ENCODE measurements around the gene MRPL42.
"Not testable (repeated sequence)": the region's sequence is repeated elsewhere in the genome, so short reads cannot be mapped to it uniquely, and the experiment has no call there.

MRPL42 gene

DNA sequence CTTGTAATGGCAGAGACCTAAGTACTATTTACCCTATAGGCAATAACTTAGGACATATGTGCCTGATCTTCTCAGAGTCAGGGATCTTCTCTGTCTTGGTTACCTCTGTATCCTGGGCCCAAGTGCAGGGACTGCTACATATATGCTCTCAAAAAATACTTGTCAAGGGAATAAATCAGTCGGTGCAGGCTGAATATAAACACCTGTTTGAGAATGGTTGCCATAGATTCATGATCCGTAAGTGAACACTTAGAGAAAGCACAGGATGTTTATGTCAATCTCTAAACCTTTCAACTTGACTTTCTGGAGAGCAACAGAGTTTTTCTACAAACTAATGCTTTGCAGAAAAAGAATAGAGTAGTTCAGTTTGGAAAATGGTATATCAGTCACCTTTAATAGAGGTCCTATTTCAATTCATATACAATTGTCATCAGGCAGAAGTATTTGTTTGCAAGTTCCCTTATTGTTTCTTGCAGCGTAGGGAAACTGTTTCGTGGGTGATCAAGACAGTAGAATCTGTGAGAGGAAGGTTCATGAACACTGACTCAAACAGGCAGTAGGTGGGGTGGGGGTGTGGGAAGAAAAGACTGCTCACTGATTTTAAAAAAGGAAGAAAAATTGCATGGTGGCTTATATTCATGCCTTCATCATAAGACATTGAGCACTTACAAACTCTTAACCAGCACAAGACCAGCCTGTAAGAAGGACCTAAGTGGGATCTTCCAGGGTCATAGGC, 19.6 kb upstream of the MRPL42 start:
- peak; percentile 45 for DNase-seq

DNA sequence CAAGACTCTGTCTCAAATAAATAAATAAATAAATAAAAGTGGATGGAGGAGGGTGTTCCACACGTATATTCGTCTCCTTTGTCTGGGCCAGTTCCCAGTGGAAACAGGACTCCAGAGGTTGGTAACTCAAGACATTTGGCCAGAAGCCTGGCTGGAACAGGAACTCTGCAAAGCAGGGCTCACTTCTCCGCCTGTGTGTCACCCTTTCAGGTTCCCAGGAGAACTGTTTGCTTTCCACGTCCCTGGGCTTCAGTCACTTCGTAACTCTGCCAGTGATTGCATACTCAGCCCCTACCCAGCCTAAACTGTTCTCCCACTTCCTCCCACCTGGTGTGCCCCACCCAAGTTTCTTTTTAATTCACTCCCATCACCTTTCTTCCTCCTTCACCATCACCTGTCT, 18.5 kb upstream of the MRPL42 start:
- no peak for DNase-seq

DNA sequence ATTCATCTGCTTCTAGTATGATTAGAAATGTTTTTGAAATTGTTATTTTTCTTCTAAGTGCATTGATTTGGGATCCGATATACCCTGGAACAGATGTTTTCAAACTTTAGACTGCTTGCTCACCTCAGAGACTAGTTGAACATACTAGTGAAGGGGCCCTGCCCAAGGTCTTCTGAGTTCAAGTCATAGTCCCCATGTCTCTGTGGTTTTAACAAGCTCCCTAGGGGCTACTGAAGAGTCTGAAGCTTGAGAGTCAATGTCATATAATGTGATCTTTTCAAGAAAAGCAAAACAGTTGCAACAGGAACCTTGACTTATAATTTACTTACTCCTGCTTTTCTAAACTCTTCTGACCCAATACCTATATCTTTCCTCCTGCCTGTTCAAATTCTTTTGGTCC, 18.0 kb upstream of the MRPL42 start:
- DNase-seq, result no peak

DNA sequence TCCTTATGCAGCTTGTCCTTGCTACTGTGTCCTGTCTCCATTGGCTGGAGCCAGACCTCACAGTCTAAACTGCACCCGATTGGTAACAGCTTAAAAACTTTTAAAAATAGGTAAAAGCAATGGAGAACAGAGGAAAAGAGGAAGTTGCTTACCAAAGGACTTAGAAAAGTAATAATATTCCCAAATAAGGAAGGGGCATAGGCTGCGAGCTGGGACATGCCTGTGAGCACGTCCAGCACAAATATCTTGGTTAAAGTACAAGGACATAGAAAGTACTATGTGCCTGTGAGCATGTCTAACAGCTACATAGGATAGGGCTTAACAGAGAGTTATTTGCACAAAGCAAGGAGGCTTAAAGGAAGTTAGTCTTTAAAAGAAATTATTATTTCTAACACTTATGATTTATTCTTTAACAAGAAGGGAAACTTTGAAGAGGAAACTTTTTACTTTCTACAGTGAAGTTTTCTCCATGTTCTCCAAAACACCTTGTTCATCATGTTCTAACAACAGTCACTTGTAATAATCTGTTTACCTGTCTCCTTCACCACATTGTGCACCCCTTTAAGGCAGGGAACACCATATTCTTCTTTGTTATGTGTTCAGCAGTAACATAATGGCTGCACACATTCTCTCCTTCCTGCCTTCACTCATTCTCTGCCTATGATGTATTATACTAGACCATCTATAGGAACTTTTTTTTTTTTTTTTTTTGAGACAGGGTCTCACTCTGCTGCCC, 15.7 kb upstream of the MRPL42 start:
- DNase-seq, result no peak

DNA sequence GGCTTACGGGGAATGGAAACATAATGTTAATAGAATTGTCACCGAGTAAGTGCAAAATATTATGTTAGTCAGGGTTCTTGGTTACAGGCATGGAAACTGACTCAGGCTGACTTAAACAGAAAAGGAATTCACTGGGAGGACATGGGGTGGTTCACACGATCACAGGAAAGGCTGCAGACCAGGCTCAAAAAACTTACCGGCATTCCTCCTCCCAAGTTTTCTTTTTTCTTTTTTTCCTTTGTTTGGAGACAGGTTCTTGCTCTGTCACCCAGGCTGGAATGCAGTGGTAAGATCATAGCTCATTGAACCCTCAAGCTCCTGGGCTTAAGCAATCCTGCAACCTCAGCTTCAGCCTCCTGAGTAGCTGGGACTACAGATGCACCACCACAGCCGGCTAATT, 13.7 kb upstream of the MRPL42 start:
- no peak for DNase-seq

DNA sequence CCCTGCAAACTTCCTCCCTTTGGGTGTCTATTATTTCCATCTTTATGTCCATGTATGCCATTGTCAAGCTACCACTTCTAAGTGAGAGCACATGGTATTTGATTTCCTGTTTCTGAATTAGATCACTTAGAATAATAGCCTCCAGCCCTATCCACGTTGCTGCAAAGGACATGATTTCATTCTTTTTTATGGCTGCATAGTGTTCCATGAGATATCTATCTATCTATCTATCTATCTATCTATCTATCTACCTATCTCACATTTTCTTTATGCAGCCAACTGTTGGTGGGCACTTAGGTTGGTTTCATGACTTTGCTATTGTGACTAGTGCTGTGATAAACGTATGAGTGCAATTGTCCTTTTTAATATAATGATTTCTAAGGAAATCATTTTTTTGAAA, 11.2 kb upstream of the MRPL42 start:
- DNase-seq, result no peak

DNA sequence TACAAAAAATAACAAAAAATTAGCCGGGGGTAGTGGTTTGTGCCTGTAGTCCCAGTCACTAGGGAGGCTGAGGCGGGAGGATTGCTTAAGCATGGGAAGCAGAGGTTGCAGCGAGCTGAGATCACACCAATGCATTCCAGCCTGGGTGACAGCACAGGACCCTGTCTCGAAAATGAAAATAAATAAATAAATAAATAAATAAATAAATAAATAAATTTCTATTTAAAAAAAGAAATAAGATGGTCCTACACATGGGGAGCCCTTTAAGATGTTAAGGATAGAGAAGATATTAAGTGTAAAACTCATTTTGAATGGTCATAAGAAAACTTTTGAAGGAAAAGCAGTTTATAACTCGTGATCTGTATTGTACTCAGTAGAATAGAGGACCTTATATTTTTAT, 8.2 kb upstream of the MRPL42 start:
- DNase-seq, result no peak

DNA sequence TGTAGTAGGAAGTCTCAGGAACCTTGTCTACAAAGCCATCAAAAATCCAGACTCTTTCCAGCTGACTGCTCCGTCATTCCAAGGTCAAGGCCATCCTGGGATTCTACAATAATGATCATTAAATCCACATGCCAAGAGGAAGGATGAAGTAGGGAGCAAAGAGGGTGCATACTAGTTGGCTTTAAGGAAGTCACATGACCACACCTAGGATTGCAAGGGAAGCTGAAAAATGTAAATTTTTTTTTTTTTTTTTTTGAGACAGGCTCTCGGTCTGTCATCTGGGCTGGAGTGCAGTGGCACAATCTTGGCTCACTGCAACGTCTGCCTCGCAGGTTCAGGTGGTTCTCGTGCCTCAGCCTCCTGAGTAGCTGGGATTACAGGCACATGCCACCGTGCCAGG, 7.3 kb upstream of the MRPL42 start:
- no peak for DNase-seq

DNA sequence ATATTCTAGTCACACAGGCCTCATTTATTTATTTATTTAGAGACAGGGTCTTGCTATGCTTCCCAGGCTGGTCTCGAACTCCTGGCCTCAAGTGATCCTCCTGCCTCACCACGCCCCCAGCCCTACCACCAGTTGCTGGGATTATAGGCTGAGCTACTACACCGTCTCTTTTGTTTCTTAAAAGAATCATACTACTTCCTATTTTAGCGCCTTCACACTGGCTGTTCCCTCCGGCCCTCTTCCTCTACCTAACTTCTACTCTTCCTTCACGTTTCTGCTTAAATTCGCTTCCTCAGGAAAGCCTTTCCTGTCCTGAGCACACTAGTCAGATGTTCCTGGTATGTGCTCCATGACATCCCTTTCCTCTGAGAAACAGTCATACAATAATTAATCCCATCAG, 6.4 kb upstream of the MRPL42 start:
- DNase-seq, result no peak

DNA sequence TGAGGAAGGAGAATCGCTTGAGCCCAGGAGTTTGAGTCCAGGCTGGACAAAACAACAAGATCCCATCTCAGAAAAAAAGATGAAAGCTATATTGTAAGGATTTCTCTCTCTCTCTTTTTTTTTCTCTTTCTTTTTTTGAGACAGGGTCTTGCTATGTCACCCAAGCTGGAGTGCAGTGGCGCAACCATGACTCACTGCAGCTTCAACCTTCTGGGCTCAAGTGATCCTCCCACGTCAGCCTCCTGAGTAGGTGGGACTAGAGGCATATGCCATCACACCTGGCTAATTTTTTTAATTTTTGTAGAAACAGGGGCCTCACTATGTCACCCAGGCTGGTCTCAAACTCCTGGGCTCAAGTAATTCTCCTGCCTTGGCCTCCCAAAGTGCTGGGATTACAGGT, 5.8 kb upstream of the MRPL42 start:
- DNase-seq, result no peak

DNA sequence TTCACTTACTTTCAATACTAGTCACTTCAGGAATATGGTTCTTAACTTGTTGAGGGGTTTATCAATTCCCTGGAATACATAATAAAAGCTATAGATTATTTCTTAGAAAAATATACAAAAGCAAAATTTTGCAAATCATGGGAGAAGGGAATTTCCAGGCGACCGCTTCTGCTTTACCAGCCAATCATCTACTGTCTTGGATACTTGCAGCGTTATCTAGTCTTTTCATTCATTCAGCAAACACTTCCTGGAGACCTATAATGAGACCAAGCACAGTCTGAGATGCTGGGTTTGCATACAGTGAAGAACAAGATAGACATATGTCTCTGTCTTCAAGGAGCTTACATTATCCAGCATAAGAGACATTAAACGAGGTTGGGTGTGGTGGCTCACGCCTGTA, 1.5 kb upstream of the MRPL42 start:
- DNase-seq, result no peak

DNA sequence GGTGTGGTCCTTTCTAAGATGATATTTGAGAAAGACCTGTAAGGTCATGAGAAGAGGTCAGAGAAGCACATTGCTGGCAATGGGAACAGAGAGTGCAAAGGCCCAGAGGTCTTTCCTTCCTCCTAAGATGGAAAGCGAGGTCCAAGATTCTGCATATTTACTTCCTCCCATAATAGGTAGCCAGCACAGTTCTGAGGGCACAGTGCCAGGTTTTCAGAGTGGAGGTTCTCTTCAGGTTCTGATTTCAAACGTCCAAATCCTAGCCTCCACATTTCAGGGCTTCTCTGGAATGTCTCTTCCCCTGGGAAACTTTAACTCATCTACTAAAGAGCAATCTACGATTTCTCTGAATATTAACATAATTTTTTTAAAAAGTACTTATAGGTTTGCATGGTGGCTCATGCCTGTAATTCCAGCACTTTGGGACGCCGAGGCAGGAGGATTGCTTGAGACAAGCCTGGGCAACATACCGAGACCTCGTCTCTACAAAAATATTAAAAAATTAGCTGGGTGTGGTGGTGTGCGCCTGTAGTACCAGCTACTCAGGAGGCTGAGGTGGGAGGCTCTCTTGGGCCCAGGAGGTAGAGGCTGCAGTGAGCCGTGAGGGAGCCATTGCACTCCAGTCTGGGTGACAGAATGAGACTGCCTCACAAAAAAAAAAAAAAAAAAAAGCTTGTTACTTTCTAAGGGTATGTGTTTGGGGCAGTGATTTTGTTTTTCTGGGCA, 526 bp upstream of the MRPL42 start:
- no peak for DNase-seq

DNA sequence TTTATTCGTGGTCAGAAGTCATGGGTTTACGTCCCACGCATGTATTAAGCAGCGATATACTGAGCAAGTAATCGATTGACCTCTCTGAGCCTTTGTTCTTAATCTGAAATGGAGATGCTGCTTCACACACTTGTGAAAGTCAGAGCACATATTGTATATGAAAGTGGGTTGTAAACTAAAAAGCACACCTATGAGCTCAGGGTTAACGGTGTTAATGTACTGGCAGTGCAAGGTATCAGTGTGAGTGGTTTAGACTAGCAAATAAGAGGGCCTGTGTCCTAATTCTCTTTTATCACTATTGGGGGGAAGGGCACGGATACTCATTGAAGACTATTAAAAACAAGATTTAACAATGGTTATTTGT, 676 bp downstream of the MRPL42 start:
- no peak for DNase-seq

DNA sequence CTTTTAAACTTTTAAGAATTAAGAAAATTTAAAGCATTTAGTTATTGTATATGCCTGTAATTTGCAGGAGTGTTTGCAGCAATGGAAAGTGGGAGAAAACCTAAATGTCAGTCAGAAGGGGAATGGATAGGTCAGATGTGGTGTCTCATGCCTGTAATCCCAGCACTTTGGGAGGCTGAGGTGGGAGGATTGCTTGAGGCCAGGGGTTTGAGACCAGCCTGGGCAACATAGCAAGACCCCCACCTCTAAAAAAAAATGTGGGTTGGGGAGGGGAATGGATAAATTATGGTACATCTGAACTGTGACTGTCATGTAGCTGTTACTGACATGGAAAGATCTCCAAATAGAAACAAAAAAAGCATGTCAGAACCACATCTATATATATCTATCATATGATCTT, 2.1 kb downstream of the MRPL42 start:
- DNase-seq, result no peak

DNA sequence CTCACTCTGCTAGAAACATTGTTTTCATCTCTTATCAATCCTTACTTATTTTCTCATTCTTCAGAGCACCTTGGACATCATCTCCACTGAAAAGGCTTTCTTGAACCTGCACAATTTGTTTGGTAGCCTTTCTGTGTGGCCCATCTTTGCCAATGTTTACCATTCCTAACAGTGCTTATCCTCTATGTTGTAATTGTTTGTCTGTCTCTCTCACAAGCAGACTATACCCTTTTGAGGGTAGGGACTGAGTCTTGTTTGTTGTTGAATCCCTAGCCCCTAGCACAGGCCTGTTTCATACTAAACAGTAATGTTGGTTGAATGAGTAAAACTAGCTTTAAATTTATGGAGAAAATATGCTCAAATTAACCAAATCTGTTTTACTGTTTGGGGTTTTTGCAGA, 9.2 kb downstream of the MRPL42 start:
- no peak for DNase-seq

DNA sequence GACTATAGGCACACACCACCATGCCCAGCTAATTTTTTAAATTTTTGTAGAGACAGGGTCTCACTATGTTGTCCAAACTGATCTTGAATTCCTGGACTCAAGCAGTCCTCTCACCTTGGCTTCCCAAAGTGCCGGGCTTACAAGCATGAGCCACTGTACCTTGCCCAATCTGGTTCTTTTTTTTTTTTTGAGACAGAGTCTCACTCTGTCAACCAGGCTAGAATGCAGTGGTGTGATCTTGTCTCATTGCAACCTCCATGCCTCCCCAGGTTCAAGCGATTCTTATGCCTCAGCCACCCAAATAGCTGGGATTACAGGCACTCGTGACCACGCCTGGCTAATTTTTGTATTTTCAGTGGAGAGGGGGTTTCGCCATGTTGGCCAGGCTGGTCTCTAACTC, 15.4 kb downstream of the MRPL42 start:
- no peak for DNase-seq

DNA sequence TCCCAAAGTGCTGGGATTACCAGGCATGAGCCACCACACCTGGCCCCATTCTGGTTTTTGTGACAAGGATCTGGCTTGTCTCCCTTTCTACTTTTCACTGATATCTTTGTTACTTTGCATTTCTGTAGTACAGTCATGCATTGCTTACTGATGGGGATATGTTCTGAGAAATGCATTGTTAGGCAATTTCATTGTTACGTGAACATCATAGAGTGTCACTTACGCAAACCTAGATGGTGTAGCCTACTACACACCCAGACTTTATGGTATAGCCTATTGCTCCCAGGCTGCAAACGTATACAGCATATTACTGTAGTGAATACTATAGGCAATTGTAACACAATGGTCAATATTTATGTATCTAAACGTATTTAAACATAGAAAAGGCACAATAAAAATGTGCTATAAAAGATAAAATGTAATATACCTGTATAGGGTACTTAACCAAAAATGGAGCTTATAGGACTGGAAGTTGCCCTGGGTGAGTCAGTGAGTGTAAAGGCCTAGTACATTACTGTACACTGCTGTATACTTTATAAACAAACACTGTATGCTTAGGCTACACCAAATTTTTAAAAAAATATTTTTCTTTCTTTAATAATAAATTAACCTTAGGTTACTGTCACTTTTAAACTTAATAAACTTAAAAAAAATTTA, 16.0 kb downstream of the MRPL42 start:
- DNase-seq, result no peak

DNA sequence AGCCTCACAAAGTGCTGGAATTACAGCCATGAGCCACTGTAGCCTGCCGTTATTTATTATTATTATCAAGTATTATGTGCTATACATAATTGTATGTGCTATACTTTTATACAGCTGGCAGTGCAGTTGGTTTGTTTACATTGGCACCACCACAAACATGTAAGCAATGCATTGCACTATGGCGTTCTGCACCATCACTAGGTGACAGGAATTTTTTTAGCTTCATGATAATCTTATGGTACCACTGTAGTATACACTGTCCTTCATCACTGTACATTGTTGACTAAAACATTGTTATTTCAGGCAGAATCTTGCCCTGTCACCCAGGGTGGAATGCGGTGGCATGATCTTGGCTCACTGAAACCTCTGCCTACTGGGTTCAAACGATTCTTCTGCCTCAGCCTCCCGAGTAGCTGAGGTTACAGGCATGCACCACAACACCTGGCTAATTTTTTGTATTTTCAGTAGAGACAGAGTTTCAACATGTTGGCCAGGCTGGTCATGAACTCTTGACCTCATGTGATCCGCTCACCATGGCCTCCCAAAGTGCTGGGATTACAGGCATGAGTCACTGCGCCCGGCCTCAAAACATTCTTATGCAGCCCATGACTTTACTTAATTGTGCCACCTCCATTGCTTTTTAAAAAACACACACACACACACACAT, 17.1 kb downstream of the MRPL42 start:
- DNase-seq, result no peak

DNA sequence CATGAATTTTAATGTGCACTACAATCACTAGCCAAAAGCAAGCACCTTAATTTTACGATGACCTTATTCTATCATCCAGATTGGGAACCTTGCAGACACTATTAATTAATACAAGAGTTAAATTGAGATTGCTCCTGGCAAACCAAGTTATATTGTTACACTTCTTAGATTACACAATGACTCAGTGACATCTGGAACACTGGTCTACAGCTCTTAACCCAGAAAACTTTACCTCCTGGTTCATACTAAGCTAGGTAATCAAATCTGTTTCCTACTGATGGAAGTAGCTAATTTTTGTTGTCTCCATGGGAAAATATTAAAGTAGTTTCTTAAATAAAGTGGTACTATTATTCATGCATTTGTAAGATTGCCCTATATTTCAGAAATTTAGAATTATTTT, 25.5 kb downstream of the MRPL42 start:
- DNase-seq, result not testable (repeated sequence)

DNA sequence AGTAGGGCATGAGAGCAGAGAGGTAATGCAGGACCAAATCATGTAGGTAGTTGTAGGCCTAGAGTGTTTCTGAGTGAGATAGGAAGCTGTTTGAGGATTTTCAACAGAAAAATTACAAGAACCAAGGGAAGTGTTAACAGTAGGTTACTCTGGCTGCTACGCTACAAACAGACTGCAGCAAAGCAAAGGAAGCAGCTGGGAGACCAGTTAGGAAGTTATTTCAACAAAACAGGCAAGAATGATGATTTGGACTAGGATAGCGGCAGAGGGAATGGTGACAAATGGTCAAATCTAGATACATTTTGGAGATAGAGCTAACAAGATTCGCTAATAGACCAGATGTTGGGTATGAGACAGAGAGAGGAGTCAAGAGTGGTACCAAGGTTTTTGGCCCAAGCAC, 26.8 kb downstream of the MRPL42 start:
- DNase-seq, result no peak

DNA sequence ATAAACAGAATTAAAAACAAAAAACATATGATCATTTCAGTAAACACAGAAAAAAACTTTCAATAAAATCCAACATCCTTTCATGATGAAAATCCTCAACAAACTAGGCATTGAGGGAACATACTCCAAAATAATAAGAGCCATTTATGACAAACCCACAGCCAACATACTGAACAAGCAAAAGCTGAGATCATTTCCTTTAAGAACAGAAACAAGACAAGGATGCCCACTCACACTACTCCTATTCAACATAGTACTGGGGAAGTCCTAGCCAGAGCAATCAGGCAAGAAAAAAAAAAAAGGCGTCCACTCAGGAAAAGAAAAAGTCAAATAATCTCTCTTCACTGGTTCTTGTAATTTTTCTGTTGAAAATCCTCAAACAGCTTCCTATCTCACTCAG, 30.1 kb downstream of the MRPL42 start:
- no peak for DNase-seq

DNA sequence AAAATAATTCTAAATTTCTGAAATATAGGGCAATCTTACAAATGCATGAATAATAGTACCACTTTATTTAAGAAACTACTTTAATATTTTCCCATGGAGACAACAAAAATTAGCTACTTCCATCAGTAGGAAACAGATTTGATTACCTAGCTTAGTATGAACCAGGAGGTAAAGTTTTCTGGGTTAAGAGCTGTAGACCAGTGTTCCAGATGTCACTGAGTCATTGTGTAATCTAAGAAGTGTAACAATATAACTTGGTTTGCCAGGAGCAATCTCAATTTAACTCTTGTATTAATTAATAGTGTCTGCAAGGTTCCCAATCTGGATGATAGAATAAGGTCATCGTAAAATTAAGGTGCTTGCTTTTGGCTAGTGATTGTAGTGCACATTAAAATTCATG, 31.5 kb downstream of the MRPL42 start:
- not testable (repeated sequence) for DNase-seq

DNA sequence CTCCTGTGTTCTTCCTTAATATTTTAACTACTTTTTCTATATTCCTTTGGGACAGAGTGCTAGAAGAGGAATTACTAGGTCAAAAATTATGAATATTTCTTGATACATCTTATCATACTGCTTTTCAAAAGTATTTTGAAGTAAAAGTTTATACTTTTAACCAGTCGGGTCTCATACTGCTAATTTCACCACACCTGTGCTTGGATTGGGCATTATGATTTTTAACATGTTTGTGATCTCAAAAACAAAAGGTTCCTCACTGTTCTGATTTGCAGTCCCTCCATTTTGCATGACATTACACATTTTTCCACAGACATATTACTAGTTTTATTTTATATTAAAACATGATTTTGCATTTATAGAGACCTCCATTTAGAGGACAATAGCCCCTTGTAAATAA, 32.9 kb downstream of the MRPL42 start:
- DNase-seq, result no peak
